Mesangial cell (primary cell): ENCODE results near the gene NDFIP1. TPM values are rescaled to one million over a fixed set of nuclear protein-coding genes. Genes with fewer than 3 reads are reported as not detected.

Experiments
- total RNA-seq: library from RNA; depleted of rRNA; stranded (reverse); fragments of >200 nt; gene quantifications from 2 replicates; pipeline ENCODE4 v1.2.3, GENCODE V29; 2015

The NDFIP1 gene, protein sequence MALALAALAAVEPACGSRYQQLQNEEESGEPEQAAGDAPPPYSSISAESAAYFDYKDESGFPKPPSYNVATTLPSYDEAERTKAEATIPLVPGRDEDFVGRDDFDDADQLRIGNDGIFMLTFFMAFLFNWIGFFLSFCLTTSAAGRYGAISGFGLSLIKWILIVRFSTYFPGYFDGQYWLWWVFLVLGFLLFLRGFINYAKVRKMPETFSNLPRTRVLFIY
- 80.5 and 110 TPM in 2 replicates for total RNA-seq

DNA sequence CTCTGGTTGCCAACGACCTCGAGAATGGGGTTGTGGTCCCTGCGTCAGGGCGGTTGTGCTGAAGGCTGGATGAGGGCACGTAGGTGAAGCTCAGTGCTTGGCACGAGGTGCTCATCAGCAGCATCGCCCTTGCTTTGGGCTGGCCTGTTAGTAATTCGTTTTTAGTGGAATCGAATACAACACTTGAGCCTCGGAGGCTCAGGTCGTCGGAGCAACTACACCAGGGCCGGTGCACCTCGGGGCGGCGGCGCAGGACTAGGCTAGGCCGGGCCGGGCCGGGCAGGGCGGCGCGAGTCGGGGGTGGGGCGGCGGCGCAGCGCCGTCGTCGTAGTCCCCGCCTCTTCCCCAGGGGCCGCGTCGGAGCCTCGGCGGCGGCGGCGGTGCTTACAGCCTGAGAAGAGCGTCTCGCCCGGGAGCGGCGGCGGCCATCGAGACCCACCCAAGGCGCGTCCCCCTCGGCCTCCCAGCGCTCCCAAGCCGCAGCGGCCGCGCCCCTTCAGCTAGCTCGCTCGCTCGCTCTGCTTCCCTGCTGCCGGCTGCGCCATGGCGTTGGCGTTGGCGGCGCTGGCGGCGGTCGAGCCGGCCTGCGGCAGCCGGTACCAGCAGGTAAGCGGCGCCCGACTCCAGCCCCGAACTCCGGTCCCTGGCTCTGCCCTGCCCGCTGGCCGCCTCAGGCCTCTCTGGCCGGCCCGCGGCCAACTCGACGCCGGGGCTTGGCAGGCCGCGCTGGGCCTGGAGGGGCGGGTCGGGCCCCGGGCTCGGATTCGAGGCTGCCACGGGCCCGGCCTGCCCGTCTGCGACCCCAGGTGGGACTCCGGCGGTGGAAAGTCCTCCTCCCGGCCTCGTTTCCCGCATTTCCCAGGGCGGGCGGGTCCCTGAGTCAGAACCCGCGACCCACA is at the start of gene NDFIP1:
TSS of gene NDFIP1 (plus strand) at position 348 of the 899 bp plus-strand sequence. CDS start at position 544, 196 bp downstream.

Other genes with a start within 250 kb of the NDFIP1 start
- 0.76 and 1.1 TPM in 2 replicates for gene PCDH1, start 230.4 kb upstream of the NDFIP1 start, total RNA-seq
- gene DELE1, start 184.9 kb upstream of the NDFIP1 start, total RNA-seq = 35.4 and 79.9 TPM in 2 replicates
- not detected in 2 replicates for gene PCDH12, start 150.6 kb upstream of the NDFIP1 start, total RNA-seq
- 35.4 and 36.6 TPM in 2 replicates for gene RNF14, start 139.7 kb upstream of the NDFIP1 start, total RNA-seq
- 44.5 and 101 TPM in 2 replicates for gene GNPDA1, start 95.8 kb upstream of the NDFIP1 start, total RNA-seq
- 17.3 and 18.5 TPM in 2 replicates for gene SPRY4, start 216.2 kb downstream of the NDFIP1 start, total RNA-seq